ENCODE data around the gene PDCD6IP.
A peak's percentile ranks its signal among the peaks of the same experiment; 100 is the strongest.

PDCD6IP gene

DNA sequence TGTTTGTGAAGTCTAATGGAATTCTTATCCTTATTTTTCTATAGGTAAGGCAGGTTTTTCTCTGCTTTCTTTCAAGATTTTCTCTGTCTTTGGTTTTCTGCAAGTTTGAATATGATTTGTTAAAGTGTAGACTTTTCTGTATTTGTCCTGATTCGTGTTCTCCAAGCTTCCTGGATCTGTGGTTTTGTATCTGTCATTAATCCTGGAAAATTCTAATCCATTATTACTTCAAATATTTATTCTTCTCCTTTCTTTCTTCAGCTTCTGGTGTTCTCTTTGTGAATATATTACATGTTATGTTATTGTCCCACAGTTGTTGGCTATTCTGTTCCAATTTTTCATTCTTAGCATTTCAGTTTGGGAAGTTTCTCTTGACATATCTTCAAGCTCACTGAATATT lies 76.4 kb downstream of the PDCD6IP start:
- no peak for TF ChIP-seq CTCF (IDR thresholded peaks at IDR 0.05; ENCODE audit: control insufficient read depth, extremely low read depth, insufficient read depth)
- DNase-seq (ENCODE audit: low read depth): no peak
- H3K4me3 ChIP-seq (ENCODE audit: low read depth, low read length): no peak overlapping the region

- no peak overlapping the region for H3K4me3 ChIP-seq (ENCODE audit: low read depth, low read length)
- no peak for DNase-seq (ENCODE audit: low read depth)
- TF ChIP-seq CTCF (IDR thresholded peaks at IDR 0.05; ENCODE audit: control insufficient read depth, extremely low read depth, insufficient read depth): no peak
Measured at GRCh38 chr3:33875680-33876079, 77.2 kb downstream of the PDCD6IP start.

DNA sequence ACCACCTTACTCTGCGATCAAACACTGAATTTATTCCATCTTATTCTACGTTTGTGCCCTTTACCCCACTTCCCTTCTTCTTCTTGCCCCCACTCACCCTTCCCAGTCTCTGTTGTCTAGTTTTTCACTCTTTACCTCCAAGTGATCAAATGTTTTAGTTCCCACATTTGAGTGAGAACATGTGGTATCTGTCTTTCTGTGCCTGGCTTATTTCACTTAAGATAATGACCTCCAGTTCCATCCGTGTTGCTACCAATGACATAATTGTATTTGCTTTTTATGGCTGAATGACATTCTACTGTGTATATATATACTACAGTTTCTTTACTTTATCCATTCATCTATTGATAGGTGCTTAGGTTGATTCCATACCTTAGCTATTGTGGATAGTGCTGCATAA lies 78.8 kb downstream of the PDCD6IP start:
- DNase-seq (ENCODE audit: low read depth): no peak
- TF ChIP-seq CTCF (IDR thresholded peaks at IDR 0.05; ENCODE audit: control insufficient read depth, extremely low read depth, insufficient read depth): no peak
- no peak overlapping the region for H3K4me3 ChIP-seq (ENCODE audit: low read depth, low read length)

DNA sequence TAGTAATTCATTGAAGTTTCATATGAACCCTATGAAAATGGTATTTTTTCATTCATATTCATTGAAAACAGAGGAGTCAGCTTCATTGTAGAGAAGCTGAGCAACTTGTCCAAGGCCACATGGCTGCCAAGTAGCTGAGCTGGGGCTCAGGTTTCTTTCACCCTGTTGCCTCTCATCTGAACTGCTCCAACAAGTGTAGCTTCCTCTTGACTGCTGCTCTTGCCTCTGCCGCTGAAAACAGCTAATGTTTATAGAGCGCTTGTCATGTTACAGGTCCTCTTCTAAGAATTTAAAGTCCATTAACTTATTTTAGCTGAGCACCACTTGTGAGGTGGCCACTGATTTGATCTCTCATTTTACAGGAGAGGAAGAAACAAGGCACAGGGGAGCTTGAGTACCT lies 81.1 kb downstream of the PDCD6IP start:
- H3K4me3 ChIP-seq (ENCODE audit: low read depth, low read length): no peak overlapping the region
- TF ChIP-seq CTCF (IDR thresholded peaks at IDR 0.05; ENCODE audit: control insufficient read depth, extremely low read depth, insufficient read depth): no peak
- DNase-seq (ENCODE audit: low read depth): no peak

GRCh38 chr3:33881156-33882064 lies 83.0 kb downstream of the PDCD6IP start:
- TF ChIP-seq CTCF (IDR thresholded peaks at IDR 0.05; ENCODE audit: control insufficient read depth, extremely low read depth, insufficient read depth): no peak
- no peak overlapping the region for H3K4me3 ChIP-seq (ENCODE audit: low read depth, low read length)
- no peak for DNase-seq (ENCODE audit: low read depth)

DNA sequence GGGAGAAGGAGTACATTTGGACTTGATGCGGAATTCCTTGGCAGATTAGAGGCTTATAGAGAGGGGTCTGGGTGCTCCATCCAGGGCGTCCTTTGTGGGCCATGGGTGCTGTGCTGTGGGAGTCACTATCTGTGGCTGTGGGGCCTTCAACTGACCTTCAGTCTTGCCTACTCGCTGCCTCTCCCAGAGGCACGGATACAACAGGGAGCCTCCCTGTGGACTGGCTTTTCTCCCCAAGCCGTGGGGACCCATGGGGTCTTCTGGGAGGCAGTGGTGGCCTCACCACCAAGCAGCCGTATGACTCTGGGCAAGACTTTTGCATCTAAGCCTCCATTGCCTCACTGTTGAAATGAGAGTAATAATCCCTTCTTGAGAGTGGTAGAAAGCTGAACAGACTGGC lies 83.9 kb downstream of the PDCD6IP start:
- no peak overlapping the region for H3K4me3 ChIP-seq (ENCODE audit: low read depth, low read length)
- TF ChIP-seq CTCF (IDR thresholded peaks at IDR 0.05; ENCODE audit: control insufficient read depth, extremely low read depth, insufficient read depth): no peak
- DNase-seq (ENCODE audit: low read depth): no peak

DNA sequence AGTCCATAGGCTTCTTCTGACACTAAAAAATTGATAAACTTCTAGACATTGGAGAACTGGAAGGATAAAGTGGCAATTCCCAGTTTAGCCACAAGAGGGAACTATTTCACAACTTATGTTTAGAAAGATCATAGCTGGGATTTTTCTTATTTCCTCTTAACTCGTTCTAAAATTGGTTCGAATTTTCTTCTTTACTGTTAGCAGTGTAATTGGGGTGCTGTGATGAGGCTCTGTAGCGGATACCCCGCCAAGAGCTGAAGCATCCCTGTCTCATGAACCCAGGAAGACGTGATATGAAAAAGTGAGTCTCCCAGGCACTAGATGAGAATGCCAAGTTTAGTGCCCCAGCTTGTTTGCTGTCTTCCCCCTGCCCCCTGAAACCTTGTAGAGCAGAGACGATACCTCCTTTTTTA lies 85.1 kb downstream of the PDCD6IP start:
- TF ChIP-seq CTCF (IDR thresholded peaks at IDR 0.05; ENCODE audit: control insufficient read depth, extremely low read depth, insufficient read depth): peak; percentile 54
- no peak for DNase-seq (ENCODE audit: low read depth)
- no peak overlapping the region for H3K4me3 ChIP-seq (ENCODE audit: low read depth, low read length)

All from LNCaP clone FGC (cell line).